DMS153 treated with DMSO at 0.1 percent for 48 hours (cell line): Measurements from ENCODE around the gene ZNF723.
"Not testable (repeated sequence)": the region's sequence is repeated elsewhere in the genome, so short reads cannot be mapped to it uniquely, and the experiment has no call there.

Experiments
- DNase-seq: peaks from one replicate; lab custom pipeline; 2025; ENCODE audit not compliant: unreplicated experiment; lab: John Stamatoyannopoulos, UW

ZNF723 gene

DNA sequence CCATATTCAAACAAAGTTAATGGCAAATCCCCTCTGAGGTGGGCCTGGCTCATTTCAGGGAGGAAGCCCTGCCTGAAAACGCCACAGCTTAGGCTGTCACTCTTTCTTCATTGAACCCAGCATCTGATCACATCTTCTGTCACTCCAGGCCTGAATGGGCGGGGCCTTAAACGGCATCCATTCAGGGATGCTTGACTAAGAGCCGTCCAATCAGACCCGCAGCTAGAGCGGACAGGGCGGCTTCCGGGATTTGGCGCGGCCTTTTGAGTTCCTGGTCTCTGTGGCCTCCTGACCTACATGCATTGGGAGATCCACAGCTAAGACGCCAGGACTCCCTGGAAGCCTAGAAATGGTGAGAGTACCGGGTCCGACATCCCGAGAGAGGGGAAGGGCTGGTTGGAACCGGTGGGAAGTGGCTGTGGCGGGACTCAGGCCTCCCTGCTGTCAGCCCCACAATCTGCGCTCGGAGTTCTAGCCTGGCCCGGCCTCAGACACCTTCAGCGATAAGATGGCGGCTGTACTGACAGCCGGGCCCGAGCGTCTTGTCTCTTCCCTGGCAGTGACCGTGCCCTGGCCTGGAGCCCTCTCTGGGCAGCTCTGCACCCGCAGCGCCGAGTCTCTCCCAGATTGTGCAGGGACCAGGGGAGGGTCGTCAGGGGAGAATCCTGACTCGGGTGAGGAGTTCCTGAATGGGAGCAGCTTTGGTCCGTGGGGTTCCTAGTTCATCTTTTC, at the start of gene ZNF723:
Gene ZNF723, plus strand, starts transcription at position 261 of the 732 bp plus-strand sequence. Its CDS starts 89 bp downstream, at position 350.
- DNase-seq, result no peak

DNA sequence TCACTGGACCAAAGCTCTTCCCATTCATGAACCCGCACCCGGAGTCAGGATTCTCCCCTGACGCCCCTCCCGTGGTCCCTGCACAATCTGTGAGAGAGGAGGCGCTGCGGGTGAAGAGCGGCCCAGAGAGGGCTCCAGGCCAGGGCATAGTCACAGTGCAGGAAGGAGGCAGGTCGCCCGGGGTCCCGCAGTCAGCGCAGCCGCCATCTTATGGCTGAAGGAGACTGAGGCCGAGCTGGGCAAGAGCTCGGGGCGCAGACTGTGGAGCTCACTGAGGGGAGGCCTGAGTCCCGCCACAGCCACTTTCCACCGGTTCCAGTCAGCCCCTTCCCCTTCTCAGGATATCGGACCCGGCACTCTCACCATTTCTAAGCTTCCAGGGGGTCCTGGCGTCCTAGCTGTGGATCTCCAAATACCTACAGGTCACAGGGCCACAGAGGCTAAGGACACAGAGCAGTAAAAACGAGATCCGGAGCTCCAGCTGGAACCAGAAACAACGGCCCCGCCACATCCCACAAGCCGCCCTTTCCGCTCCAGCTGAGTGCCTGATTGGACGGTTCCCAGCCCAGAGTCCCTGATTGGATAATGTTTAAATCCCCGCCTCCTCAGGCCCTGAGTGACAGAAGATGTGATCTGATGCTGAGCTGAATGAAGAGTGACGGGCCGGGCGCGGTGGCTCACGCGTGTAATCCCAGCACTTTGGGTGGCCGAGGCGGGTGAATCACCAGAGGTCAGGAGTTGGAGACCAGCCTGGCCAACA, 48.3 kb upstream of the ZNF723 start, which contains the start of gene ZNF99:
Gene ZNF99, minus strand, starts transcription at position 501 of the 760 bp plus-strand sequence. Its CDS starts 135 bp downstream, at position 366.
- DNase-seq, result no peak

DNA sequence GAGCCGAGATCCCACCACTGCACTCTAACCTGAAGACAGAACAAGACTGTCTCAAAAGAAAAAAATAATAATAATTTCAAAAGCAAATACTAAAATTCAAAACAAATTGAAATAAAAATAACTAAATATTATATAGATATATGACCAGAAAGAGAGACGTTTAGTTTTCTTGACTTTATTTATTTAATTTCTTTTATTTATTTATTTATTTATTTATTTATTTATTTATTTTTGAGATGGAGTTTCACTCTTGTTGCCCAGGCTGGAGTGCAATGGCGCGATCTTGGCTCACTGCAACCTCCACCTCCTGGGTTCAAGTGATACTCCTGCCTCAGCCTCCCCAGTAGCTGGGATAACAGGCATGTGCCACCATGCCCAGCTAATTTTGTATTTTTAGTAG, 39.2 kb upstream of the ZNF723 start:
- DNase-seq, result not testable (repeated sequence)

DNA sequence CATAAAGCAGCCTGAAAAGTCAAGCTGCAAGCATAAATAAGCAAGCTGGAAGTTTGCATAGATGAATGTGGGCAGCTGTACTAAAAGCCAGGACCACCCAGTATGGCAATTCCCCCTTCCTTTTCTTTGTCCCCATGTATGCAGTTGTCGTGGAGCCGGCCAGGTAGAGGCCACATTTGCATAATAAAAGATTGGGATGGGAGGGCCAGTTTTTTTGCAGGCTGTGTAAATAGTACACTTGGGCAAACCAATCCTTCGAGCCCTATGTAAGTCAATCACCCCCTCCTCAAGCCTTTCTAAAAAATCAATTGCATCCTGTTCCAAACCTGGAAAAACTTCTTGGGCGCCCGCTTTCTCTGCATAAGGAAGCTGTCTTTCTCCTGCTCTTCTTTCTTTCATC, 35.1 kb upstream of the ZNF723 start:
- DNase-seq, result no peak

DNA sequence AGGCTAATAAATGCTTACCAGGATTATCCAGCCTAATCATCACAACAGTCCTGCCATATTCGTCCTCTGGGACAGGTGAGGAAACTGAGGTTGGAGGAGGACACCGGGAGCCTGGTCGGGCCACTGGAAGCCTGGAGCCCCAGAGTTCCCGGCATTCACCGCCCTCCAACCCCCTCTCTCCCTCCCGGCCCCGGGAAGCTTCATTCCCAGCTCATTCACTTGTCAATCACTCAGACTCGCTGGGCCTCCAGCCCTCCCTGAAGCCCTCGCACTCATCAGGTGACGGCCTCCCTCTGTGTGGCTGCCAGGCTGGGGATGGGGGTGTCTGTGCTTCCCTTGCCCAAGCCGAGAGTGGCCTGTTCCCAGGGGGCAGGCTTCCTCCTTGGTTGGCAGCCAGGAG, 25.7 kb upstream of the ZNF723 start:
- DNase-seq, result no peak

DNA sequence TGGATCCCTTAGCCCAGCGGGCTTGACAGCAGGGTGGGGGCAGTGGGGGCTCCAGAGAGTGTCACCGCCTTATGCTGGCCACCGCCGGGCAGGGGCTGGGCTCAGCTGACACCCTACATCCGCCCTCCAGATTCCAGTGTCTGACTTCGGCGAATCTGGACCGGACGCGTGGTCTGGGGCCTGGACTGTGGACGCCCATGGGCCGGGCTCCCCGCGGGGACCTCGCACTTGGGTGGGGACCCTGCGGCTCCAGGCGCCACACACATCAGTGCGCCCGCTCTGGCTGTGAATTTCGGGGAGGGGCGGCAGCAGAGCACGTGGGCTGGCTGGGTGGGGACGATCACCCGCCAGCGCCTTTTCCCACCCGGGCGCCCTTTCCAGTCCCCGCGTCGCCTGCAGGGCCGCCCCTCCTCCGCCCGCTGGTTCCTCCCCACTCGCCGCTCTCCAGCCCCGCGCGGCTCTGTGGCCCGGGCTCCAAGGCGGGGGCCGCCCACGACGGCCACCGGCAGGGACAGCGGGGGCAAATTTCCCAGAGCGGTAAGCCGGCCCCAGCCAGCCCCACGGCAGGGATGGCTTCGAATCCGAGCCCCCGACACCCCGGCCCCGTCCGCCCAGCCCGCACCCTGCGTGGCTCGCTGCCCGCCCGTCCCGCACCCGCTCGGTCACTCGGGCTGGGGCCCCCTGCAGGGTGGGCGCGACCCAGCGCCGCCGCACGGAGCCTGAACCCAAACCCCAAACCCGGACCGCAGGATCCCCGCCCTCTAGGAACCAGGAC, 24.8 kb upstream of the ZNF723 start:
- no peak for DNase-seq

DNA sequence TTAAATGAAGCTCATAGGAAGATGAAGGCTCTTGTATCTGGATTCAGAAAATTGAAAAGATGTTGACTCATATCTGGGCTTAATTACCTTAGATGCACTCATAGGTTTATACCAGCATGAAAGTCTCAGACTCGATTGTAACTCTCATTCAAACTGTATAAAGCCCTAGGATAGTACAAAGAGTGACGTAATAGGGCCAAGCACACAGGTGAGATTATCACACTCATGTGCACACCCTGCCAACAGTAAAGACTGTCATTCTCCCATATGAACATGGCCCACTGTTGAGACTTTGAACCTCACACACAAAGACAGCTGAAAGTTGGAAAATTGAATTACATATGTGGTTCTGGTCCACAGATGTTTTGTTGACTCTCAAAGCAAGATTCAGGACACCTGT, 18.0 kb upstream of the ZNF723 start:
- no peak for DNase-seq

DNA sequence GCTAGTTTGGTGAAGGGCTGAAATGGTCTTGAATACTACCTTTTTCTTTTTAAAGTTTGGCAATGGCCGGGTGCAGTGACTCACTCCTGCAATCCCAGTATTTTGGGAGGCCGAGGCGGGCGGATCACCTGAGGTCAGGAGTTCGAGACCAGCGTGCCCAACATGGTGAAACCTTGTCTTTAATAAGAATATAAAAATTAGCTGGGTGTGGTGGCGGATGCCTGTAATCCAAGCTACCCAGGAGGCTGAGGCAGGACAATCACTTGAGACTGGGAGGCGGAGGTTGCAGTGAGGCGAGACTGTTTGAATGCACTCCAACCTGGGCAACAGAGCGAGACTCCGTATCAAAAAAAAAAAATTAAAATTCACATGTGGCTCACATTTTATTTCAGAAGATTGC, 880 bp upstream of the ZNF723 start:
- DNase-seq, result no peak

DNA sequence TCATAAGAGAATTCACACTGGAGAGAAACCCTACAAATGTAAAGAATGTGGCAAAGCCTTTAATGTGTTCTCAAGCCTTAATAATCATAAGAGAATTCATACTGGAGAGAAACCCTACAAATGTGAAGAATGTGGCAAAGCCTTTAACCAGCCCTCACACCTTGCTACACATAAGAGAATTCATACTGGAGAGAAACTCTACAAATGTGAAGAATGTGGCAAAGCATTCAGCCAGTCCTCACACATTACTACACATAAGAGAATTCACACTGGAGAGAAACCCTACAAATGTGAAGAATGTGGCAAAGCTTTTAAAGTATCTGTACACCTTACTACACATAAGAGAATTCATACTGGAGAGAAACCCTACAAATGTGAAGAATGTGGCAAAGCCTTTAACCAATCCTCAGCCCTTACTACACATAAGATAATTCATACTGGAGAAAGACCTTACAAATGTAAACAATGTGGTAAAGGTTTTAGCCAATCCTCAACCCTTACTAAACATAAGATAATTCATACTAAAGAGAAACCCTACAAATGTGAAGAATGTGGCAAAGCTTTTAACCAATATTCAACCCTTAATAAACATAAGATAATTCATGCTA, 25.7 kb downstream of the ZNF723 start:
- DNase-seq, result not testable (repeated sequence)

DNA sequence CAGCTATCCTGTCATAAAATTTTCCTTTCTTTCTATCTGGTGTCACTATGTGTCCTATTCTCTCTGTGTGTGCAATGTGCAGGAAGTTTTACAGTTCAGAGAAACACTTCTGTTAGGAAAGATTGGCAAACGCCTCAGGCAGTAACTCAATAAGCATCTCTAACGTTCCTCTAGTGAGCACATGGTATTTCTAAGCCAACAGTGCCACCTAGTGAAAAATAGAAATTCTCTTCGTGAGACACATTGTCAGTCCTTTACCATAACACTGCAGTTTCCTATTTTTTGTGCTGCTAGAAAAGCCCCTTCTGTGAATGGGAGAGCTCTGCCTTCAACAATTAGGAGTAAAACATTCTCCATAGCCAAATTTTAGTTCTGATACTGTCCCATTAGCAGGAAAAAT, 50.7 kb downstream of the ZNF723 start:
- DNase-seq, result no peak

DNA sequence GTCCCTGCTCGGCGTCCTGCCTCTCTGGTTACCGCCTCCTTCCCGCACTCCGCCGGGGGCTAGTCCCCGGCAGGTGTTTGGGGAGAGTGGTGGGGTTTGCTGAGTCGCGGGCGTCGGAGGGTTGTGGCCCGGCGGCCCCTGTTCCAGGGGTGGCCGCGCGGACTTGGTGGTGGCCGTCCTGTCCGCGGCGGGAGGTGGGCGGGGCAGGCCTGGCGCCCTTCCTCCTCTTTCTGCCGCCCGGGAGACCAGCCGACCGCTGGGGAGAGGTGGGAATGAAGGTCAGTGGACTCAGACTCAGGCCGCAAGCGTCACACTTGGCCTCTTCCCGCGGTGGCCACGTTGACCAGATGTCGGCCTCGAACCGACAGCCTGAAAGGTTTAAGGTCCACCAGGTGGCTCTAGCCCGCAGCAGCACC, 61.8 kb downstream of the ZNF723 start:
- DNase-seq, result no peak

DNA sequence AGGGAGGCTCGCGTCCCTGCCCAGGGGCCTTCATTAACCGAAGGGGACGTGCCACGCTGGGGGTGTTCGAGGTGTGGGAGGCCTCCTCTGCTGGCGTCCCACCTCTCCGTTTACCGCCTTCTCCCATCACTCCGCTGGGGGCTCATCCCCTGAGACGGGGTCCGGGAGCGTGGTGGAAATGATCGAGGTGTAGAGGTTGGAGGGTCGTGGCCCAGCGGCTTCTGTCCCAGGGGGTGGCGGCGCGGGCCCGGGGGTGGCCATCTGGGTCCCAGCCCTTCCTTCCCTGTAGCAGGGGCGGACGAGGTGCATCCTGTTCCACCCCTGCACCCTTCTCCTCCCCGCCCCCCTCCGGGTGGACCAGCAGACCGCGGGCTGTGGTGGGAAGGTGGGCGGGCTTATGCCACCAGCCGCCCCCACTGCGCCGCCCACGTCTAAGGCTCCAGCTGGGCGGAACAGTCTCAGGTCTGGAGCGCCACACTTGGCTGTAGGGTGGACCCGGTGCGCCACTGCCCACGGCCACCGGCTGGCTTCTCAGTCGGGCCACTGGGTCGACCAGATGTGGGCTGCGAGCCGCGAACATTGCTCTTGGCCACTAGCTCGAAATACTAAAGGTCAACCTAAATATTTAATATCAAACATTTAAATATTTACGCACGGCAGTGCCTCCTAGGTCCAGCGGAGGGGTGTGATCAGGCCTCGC, 69.5 kb downstream of the ZNF723 start:
- no peak for DNase-seq
